GM19239 (cell line): ENCODE results near the gene ASMT.
"Not testable (repeated sequence)": the region's sequence is repeated elsewhere in the genome, so short reads cannot be mapped to it uniquely, and the experiment has no call there.

Experiments
- DNase-seq: peaks from one replicate; pipeline ENCODE4 v3.0.0; 2011; ENCODE audit warnings: low spot score; ENCODE audit not compliant: insufficient read length
- FAIRE-seq: peaks from 2 replicates; lab custom pipeline; 2011; peaks lifted over from hg19 to GRCh38; lab: Jason Lieb, UNC

Gene ASMT, protein sequence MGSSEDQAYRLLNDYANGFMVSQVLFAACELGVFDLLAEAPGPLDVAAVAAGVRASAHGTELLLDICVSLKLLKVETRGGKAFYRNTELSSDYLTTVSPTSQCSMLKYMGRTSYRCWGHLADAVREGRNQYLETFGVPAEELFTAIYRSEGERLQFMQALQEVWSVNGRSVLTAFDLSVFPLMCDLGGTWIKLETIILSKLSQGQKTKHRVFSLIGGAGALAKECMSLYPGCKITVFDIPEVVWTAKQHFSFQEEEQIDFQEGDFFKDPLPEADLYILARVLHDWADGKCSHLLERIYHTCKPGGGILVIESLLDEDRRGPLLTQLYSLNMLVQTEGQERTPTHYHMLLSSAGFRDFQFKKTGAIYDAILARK

DNA sequence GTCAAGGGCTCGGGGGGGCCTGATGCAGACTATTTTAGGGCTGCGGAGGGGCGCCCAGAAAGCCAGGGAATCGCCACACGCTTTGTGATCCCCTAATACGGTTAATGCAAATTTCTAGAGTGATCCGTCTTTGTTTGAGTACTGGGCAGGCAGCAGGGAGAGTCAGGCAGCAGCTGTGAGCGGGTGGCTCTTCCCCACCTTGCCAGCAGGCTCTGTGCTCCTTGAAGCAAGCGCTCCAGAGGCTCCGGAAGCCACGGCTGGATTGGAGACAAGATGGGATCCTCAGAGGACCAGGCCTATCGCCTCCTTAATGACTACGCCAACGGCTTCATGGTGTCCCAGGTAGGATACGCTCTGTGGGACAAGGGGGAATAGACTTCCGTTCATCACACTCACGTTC lies at the start of gene ASMT:
Gene ASMT (plus strand): TSS at position 133 of the 400 bp plus-strand sequence. CDS start 141 bp downstream, at position 274.
- DNase-seq (no peak), FAIRE-seq (no peak)

DNA sequence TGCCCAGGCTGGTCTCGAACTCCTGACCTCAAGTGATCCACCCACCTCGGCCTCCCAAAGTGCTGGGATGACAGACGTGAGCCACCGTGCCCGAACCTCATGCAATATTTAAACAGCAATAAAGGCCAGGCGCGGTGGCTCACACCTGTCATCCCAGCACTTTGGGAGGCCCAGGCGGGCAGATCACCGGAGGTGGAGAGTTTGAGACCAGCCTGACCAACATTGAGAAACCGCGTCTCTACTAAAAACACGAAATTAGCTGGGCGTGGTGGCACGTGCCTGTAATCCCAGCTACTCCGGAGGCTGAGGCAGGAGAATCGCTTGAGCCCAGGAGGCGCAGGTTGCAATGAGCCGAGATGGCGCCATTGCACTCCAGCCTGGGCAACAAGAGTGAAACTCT lies 40.7 kb upstream of the ASMT start:
- not testable (repeated sequence) for FAIRE-seq, DNase-seq

DNA sequence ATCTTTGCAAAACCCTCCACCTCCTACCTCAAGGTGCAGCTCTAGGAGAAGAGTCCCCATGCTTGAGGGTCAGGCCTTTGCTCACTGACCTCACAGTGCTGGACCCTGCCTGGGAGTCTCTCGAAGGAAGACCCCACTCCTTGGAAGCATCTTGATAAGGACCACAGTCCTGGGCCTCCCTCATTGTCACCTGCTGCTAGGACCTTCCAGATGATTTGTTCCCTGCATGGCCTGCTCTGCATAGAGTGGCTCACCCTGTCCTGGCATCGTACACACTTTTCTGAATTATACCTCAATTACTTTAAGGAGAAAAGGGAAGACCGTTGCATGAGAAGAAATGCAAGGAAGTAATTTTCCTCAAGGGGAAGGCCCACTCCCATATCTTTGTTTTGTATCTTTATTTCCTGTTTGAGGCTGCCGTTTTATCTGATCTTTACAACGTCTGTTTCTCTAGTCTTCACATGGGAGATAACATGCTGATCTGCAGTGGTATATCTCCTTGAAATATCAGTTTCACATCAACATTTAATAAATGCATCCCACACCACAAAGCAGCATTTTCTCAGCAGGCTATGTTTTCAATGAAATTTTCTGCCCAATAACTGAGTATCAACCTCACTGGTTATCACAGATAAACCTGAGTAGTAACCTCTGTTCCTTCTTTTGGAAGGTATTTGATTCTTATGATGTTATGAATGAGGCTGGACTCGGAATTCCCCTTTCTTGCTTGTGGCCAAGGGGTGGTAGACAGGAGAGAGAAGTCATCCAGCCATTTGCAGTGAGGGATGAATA lies 38.5 kb upstream of the ASMT start:
- DNase-seq (no peak), FAIRE-seq (no peak)

DNA sequence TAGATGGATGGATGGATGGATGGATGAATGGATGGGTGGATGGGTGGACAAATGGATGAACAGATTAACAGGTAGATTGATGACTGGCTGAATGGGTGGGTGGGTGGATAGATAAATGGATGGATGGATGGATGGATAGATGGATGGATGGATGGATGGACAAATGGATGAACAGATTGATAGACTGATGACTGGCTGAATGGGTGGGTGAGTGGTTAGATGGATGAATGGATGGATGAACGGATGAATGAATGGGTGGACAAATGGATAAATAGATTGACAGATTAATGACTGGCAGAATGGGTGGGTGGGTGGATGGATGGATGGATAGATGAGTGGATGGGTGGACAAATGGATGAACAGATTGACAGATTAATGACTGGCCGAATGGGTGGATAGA lies 37.0 kb upstream of the ASMT start:
- FAIRE-seq, result no peak
- no peak for DNase-seq

DNA sequence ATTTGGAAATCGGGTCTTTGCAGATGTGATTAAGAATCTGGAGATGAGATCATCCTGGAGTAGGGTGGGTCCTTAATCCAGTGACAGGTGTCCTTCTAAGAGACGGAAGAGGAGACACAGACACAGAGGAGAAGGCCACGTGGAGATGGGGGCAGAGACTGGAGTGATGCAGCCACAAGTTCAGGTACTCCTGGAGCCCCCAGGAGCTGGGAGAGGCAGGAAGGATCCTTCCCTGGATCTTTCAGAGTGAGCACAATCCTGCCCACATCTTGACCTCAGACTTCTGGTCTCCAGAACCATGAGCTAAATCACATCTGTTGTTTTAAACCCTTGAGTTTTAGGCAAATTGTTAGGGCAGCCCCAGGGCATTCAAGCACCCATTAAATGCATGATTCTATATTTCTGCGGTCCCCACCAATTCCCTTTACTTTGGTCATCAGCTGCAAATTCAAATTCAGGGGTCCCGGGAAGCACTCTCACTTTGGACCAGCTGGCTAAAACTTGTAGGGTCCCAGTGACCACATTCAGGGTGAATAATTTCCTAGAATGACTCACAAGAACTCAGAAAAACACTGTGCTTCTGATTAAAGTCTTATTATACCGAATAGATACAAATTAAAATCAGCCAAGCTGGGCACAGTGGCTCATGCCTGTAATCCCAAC lies 36.2 kb upstream of the ASMT start:
- no peak for DNase-seq
- FAIRE-seq, result no peak

DNA sequence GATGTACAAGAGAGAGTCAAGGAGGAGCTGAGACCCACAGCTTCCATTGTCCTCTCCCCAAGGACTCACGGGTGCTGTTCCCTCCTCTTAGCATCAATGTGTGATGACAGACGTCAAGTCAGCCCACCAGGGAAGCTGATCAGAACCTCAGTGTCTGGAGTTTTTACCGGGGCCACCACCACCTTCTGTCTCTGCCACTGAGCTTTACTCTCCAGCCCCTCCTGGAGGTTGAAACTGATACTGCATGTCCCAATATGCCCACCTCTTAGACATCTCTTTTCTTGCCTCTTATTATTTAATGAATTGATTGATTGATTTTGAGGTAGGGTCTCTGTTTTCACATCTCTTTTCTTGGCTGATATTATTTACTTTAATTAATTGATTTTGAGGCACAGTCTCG lies 33.7 kb upstream of the ASMT start:
- peak; percentile 84 for FAIRE-seq
- peak; percentile 49 for DNase-seq

DNA sequence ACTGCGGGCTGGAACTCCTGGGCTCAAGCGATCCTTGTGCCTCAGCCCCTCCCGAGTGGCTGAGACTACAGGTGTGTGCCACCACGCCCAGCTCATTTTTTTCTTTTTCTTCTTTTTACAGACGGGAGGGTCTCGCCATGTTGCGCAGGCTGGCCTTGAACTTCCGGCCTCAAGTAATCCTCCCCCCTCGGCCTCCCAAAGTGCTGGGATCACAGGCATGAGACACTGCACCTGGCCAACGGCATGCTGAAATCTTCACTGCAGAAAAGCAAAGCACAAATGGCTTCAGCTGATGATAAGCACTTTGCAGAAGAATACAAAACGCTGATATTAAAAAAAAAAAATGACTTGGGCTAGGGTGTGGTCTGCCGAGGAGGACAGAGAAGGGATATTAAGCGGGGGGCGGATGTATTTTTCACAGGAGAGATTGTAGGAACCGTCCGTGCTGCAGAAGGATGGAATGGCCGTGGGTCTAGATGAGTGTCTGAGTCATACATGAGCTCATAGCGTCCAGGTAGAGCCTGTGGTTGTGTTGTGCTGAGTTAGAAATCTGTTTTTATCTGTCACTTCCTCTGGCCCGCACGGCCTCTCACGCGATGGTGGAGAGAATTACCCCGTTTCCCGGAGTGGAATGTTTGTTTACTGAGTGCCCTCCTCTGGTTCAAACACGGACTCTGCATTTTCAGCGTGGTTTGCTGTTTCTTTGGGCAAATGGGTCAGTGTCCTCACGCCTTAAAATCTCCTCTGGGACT lies 32.0 kb upstream of the ASMT start:
- FAIRE-seq, result peak; percentile 39
- DNase-seq, result no peak

DNA sequence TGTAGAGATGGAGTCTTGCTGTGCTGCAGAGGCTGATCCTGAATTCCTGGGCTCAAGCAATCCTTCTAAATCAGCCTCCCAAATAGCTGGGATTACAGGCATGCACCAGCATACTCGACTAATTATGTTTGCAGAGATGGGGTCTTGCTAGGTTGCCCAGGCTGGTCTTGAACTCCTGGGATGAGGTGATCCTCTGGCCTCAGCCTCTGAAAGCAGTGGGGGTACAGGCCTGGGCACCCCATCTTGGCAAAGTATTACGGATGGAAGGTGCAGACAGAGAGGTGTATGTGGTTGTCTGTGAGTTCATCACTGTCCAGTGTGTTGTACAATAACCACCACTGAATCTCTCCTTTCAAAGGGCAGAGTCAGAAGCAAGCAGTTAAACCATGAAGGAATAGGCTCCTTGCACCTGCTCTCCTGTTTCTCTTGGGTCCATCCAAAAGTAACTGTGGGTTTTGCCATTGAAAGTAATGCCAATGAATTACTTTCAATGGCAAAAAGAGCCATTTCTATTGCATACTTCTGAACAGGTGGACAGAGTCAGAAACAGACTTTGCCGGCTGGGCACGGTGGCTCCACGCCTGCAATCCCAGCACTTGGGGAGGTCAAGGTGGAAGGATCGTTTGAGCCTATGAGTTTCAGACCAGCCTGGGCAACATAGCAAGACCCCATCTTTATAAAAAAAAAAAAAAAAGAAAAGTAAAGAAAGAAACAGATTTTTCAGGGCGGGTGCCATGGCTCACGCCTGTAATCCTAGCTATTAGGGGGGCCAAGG lies 30.4 kb upstream of the ASMT start:
- no peak for FAIRE-seq
- DNase-seq, result no peak

DNA sequence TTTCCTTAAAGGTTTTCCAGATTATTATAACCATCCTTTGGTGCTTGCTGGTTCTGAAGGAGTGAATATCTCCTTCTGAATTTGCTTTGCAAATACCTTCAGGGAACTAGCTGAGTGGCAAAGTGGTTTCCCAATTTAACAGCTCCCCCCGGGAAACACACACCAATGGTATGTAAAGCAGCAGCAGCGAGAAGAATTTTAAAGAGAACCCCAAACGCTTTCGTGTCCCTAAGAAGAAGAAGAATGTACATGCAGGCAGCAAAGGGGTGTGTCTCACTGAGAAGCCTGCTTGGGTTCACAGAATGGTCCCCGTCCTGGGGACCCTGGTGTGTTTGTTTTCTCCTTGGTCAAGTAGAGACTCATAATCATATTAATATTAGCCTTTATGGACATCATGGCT lies 27.7 kb upstream of the ASMT start:
- no peak for DNase-seq
- FAIRE-seq, result peak; percentile 65

DNA sequence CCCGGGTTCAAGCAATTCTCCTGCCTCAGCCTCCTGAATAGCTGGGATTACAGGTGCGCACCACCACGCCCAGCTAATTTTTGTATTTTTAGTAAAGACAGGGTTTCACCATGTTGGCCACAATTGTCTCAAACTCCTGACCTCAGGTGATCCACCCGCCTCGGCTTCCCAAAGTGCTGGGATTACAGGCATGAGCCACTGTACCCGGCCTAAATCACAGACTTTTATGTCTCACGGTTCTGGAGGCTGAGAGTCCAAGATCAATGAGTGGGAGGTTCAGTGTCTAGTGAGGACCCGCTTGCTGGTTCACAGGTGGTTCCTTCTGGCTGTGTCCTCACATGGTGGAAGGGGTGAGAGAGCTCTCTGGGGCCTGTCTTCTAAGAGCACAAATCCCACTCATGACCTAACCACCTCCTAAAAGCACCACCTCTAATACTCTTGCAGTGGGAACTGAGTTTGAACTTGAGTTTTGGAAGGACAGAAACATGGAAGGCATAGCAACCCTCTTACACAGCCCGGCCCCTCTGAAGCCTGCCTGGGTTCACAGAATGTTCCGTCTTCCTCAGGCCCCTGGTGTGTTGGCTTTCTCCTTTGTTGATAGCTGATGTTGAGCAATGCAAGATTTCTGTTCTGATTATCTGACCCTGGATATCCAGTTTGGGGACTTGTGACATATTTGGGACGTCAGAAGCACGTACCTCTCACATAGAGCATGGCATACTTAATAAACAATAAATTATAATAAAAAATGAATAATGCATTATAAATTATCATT lies 25.3 kb upstream of the ASMT start:
- FAIRE-seq (peak; percentile 40), DNase-seq (no peak)

DNA sequence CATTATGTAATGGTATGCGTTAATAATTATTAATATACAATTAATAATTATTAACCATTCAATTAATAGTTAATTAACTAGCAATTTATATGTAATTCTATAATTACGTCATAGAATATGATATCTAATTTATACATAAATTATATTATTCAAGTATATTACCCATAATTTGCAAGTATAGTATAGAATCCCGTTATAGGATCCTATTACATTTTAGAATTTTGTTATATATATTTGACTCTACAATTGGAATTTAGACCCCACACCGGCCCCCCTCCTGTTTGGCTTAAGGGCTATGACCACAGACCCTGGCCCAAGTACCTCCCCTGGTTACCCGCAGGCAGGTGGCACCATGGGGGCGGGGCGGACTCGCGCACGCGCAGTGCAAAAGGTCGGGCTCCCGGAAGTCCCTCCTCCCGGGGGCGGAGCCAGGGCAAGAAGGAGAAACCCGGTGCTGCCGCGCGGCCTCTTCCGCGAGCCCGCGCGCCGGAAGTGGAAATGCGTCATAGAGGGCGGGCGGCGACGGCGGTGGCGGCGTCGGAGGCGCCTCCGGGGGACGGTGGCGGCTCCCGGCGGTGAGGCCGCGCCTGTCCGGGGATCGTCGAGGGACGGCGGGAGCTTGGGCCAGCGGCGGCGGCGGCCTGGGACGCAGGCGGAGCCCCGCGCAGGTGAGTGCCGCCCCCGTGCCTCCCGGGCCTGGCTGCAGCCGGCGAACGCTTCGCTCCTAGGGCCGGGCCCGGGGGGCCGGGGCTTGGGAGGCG lies 23.6 kb upstream of the ASMT start, which contains the start of gene AKAP17A:
Gene AKAP17A (plus strand): TSS at position 503 of the 761 bp plus-strand sequence. CDS start 1,859 bp downstream, outside the sequence.
- FAIRE-seq (peak; percentile 98), DNase-seq (peak; percentile 90)

DNA sequence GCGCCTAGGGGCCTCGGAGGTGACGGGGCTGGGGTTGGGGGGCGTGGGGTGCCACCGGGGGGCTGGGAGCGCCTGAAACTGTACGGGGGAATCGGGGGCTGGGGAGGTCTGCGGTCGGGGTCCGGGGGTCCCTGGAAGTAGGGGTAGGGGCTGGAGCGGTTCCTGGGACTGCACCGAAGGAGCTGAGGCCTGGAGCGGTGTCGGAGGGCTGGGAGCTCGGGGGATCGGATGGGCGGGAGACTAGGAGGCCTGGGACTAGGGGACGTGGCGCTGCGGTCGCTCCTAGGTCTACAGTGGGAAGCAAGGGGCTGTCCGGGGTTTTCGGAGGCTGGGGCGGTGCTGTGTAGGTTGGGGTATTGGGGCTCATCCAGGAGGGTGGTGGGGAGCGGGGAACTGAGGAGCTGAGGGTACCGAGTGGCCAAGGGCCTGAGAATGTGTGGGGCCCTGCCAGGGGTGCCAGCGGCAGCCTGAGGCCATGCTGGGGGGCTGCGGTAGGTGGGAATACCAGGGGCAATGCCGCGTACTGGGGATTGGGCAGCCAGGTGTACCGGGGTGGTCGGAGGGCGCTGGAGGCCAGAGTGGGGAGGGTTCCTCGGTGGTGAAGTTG lies 22.9 kb upstream of the ASMT start:
- DNase-seq (no peak), FAIRE-seq (no peak)

DNA sequence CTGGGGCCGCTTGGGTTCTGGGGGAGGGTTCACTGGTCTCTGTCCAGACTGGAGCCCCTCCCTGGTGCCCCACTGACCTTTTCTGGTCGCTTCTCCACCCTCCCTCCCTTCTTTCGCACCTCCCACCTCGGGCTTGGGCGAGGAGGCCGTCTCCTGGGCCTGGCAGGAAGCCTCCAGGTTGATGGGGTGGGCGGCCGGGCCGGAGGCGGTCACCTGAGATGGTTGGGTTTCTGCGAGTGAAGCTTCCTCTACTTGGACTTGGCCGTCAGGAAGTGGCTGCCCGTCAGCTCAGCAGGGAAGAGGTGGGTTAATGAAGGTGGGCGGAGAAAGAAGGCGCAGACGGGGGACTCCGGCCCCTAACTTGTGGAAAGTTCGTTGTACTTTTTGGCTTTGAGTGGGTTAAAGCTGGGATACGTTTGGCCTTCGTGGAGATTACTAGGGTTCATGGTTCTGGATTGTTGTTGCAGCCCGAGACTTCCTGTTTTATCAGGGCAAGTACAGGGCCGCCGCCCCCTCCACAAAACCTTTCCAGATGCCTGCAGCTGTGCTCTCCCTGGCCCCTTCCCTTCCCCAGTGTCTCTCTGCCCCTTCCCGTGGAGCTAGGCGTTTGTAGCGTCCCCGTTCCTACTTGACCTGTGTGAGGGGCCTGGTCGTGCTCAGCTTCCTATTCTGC lies 22.3 kb upstream of the ASMT start:
- FAIRE-seq (peak; percentile 89), DNase-seq (peak; percentile 71)

DNA sequence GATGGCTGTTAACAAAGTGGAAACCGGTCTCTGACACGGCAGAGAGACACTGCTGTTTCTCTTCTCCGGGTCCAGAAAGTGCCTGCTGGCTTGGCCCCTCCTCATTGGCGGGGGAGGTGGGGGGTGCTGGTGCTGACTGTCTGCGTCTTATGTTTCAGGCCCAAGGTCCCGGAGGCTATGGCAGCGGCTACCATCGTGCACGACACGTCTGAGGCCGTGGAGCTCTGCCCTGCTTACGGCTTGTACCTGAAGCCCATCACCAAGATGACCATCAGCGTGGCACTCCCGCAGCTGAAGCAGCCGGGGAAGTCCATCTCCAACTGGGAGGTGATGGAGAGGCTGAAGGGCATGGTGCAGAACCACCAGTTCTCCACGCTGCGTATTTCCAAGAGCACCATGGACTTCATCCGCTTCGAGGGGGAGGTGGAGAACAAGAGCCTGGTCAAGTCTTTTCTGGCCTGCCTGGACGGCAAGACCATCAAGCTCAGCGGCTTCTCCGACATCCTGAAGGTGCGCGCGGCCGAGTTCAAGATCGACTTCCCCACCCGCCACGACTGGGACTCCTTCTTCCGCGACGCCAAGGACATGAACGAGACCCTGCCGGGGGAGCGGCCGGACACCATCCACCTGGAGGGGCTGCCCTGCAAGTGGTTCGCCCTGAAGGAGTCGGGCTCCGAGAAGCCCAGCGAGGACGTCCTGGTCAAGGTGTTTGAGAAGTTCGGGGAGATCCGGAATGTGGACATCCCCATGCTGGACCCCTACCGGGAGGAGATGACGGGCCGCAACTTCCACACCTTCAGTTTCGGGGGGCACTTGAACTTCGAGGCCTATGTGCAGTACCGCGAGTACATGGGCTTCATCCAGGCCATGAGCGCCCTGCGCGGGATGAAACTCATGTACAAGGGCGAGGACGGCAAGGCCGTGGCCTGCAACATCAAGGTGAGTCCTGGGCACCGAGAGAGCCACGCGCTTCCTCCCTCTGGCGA lies 21.3 kb upstream of the ASMT start:
- no peak for FAIRE-seq
- no peak for DNase-seq

DNA sequence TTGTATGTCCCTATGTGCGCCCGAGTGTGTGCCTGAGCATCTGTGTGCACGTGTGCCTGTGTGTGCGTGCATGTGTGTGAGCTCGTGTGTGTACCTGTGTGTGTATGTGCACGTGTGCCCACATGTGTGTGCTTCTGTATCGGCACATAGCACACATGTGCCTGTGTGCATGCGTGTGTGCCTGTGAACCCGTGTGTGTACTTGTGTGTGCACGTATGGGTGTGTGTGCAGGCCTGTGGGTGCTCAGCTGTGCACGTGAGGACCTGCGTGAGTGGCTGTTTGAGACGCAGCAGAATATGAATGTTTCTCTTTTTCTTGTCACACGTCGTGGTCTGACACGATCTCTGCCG lies 19.2 kb upstream of the ASMT start:
- no peak for DNase-seq
- no peak for FAIRE-seq
